Adipocyte (in vitro differentiated cells): ENCODE results near the gene ATIC.

Source experiments
- DNase-seq: peaks from one replicate; pipeline ENCODE4 v3.0.0-alpha.2; 2015; ENCODE audit warnings: low read depth
- H3K27me3 ChIP-seq: replicated peaks from 2 replicates; pipeline ENCODE4 v1.7.0; 2013; ENCODE audit warnings: mild to moderate bottlenecking, low read length, moderate library complexity; ENCODE audit not compliant: control insufficient read depth, insufficient read depth
- H3K36me3 ChIP-seq: 2 replicates; pipeline ENCODE4 v1.7.0; 2013; ENCODE audit warnings: low read length, mild to moderate bottlenecking, moderate library complexity; ENCODE audit not compliant: control insufficient read depth, insufficient read depth, severe bottlenecking
- H3K4me1 ChIP-seq: 2 replicates; pipeline ENCODE4 v1.7.0; 2013; ENCODE audit warnings: mild to moderate bottlenecking, low read length, moderate library complexity; ENCODE audit not compliant: control insufficient read depth, insufficient read depth
- H3K4me3 ChIP-seq: 2 replicates; pipeline ENCODE4 v1.7.0; 2013; ENCODE audit warnings: mild to moderate bottlenecking, low read length, moderate library complexity
- H3K9ac ChIP-seq: 2 replicates; pipeline ENCODE4 v1.7.0; 2013; ENCODE audit warnings: mild to moderate bottlenecking, low read length, moderate library complexity
- H3K9me3 ChIP-seq: 2 replicates; pipeline ENCODE4 v1.7.0; 2013; ENCODE audit warnings: mild to moderate bottlenecking, low read length, moderate library complexity; ENCODE audit not compliant: control insufficient read depth

ATIC gene

GRCh38 chr2:215392687-215393270 lies 80.9 kb downstream of the ATIC start:
- no peak overlapping the region for H3K4me3 ChIP-seq
- DNase-seq: no peak
- H3K9ac ChIP-seq: no peak overlapping the region
- no peaks in the 10 kb centered on the region for H3K9me3 ChIP-seq
- H3K4me1 ChIP-seq: peaks cover 20% of the 10 kb centered on the region
- H3K27me3 ChIP-seq: no peaks in the 10 kb centered on the region
- peaks cover 99% of the 10 kb centered on the region for H3K36me3 ChIP-seq

GRCh38 chr2:215394102-215394805 lies 82.4 kb downstream of the ATIC start:
- H3K27me3 ChIP-seq: no peaks in the 10 kb centered on the region
- no peak overlapping the region for H3K4me3 ChIP-seq
- no peaks in the 10 kb centered on the region for H3K9me3 ChIP-seq
- H3K4me1 ChIP-seq: peaks cover 33% of the 10 kb centered on the region
- H3K9ac ChIP-seq: peak overlapping the region; percentile 3
- peaks cover 100% of the 10 kb centered on the region for H3K36me3 ChIP-seq
- no peak for DNase-seq

DNA sequence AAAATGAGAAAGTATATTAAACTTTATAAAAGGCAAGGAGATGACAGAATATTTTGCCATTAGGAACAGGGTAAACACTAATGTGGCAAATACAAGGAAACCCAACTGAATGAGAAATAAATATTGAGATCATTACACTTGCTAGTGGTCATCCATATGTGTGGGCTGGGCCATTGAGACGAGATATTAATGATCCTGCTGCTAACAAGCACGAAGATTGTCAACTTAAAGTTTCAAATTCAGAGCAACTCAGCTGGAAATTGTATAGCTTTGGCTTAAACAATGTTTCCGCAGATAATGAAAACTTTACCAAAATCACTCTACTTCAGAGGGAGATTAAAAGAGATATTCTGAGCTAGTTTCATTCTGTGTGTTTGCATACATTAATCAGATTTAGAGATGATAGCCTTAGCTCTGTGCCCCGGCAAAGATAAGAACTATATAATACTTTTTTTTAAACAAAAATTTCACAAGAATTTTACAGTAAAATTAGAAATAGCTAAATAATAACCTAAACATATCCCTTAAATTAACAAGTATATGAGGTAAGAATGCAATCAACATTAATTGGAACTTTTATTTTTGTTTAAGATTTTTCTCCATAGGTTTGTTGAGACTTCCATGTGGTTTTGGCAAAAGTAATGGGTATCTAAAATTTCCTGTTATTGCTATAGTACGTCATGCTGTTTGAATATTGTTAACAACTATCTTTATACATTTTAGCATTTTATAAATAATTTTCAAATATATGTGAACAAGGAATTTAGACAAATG lies 84.0 kb downstream of the ATIC start:
- peaks cover 97% of the 10 kb centered on the region for H3K36me3 ChIP-seq
- no peak for DNase-seq
- no peaks in the 10 kb centered on the region for H3K27me3 ChIP-seq
- no peak overlapping the region for H3K4me3 ChIP-seq
- peak overlapping the region; percentile 17 for H3K9ac ChIP-seq
- peaks cover 33% of the 10 kb centered on the region for H3K4me1 ChIP-seq
- H3K9me3 ChIP-seq: no peaks in the 10 kb centered on the region

DNA sequence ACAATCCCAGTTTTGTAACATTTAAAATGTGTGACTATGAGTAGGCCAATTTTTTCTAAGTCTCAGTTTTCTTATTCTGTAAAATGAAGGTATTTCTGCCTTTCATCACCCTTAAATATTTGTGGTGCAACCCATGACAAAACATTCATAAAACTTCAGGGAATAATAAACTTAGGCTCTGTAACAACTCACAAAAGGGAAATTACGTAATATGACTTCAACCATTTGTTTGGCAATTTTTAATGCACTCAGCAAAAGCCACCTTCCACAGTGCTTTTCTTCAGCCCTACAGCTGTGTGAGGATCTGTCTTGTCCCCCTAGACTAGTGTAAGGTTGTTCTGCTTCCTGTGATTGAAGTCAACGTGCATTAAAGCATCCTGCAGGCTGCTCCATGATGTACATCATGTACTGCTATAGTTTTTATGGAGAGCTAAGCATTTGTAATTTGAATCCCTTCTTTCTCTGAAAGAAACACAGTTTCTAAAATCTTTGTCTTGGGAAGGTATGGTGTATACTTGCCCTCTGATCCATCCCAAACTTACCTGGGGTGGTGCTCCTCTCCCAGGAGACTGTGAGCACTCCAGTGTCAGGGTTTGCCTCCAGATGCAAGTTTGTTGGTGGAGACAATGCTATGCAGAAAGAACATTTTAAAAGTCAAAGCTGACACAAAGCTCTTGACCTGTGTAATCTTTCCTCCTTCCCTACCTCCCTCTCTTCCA lies 84.9 kb downstream of the ATIC start:
- Histone ChIP-seq H3K36me3 (peaks cover 97% of the 10 kb centered on the region), H3K4me3 (no peak overlapping the region)
- DNase-seq: peak; percentile 79

DNA sequence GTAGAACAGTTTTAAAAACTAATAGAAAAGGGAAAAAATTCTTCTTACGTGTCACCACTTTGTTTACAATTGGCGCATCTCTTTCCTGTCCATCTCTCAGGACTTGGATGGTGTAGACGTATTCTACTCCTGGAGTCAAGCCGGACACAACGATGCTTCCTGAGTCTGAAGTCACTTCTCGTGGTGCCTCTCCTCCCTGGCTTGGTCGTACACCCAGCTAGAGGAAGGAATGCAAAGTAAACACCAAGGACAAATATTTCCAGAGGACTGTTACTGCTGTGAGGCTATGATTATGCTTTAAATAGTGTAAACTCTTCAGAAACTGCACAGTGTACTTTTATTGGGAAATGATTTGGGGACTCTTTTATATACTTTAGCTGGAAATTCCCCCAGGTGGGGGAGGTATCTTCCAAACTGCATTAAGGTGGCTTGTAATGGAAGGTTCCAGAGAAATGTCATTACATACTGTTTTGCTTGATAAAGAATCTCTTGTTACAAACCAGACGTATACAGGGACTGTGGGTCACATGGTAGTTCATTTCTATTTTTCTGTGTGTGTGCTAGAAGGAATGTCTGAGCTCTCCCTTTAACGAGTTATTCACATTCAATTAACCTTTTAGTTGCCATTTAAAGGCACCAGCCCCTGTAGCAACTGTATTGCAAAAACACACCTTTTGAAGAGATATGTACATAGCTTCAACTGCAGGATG lies 85.9 kb downstream of the ATIC start:
- peaks cover 39% of the 10 kb centered on the region for H3K4me1 ChIP-seq
- H3K27me3 ChIP-seq: no peaks in the 10 kb centered on the region
- H3K9ac ChIP-seq: peak overlapping the region; percentile 30
- H3K4me3 ChIP-seq: no peak overlapping the region
- H3K36me3 ChIP-seq: peaks cover 97% of the 10 kb centered on the region
- peak; percentile 51 for DNase-seq
- H3K9me3 ChIP-seq: no peaks in the 10 kb centered on the region

More for the DNA sequence above, 84.9 kb downstream of the ATIC start:
- no peaks in the 10 kb centered on the region for H3K9me3 ChIP-seq
- no peaks in the 10 kb centered on the region for H3K27me3 ChIP-seq
- peaks cover 33% of the 10 kb centered on the region for H3K4me1 ChIP-seq
- peak overlapping the region; percentile 7 for H3K9ac ChIP-seq

DNA sequence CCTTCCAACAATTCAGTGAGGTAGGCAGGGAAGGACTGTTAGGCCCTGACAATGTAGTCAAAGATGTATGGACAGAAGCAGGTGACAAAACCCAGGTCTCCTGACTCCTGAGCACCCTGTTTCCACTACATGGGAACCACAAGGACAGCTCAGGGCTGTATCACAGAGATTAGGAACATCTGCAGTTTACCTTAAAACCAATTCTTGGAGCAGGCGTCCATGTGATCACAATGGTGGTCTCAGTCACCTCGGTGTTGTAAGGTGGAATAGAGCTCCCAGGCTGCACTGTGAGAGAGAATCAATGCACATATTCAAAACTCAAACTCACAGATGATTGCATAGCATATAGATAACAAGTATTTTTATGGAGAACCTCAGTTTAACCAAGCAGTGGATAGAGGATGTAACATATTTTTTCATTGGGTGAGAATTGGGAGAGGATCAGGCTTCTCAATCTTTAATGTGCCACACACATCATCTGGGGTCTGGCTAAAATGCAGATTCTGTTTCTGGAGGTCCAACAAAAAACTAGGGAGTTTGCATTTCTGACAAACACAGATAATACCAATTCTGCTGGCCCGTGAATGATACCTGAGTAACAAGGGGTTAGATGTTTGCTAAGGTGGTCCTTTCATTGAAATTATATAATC lies 87.3 kb downstream of the ATIC start:
- DNase-seq: no peak
- Histone ChIP-seq H3K4me3 (no peak overlapping the region), H3K4me1 (peaks cover 40% of the 10 kb centered on the region), H3K36me3 (peaks cover 97% of the 10 kb centered on the region), H3K9ac (peak overlapping the region; percentile 6), H3K9me3 (no peaks in the 10 kb centered on the region), H3K27me3 (no peaks in the 10 kb centered on the region)
